ENCODE results near the gene TTC22. TPM values are rescaled to one million over a fixed set of nuclear protein-coding genes. Genes with fewer than 3 reads are reported as not detected.

Gene TTC22
- polyA plus RNA-seq, 3 donors, result 1.2 to 6.3 TPM; not detected in 1

DNA sequence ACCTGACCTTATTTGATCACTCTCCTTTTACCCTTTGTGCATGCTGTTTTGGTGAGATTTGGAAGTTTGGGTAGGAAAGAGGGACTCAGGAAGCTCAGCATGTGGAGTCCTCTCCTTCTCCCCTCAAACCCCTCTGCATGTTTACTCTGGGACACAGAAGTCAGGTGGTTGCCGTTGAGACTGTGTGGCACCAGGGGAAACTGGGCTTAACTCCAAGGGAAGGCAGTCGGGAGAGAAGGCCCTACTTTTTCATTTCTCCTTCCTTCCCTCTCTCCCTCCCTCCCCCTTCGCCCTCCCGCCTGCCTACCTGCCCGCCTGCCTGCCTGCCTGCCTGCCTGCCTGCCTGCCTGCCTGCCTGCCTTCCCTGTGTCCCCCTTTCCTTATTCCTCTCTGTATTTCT, 34.8 kb upstream of the TTC22 start:
- 9 to 56% (median 54%) methylated on average over 2 to 5 of the region's 5 CpGs for WGBS, 3 donors
- no peak overlapping the region for H3K27ac ChIP-seq (ENCODE audit: low read depth, low read length)

DNA sequence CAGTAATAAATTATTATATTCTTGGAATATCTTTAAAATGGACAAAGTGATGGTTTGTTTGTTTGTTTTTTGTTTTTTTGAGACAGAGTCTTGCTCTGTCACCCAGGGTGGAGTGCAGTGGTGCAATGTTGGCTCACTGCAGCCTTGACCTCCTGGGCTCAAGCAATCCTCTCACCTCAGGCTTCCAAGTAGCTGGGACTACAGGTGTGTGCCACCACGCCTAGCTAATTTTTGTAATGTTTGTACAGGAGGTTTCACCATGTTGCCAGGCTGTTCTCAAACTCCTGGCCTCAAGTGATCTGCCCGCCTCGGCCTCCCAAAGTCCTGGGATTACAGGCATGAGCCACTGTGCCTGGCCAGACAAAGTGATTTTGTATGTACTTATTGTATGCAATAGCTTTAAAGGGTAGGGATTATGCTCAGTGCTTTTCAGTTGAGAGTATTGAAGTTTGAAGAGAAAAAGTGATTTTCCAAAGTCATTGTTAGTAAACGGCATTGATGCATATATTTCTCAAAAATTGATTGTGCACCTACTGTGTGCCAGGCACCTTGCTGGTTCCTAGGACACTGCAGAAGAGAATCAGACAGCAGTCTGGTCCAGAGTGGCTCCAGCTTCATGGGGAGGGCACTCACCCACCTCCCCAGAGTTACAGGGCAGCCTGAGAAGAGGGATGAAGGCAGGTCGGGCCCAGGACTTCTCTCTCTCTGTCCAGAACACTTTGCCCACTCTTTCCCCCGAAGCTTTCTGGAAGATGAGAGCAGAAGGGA, 34.2 kb upstream of the TTC22 start:
- H3K27ac ChIP-seq (ENCODE audit: low read depth, low read length), result no peak overlapping the region
- 82 to 86% (median 85%) methylated on average over 6 of the region's 6 CpGs for WGBS, 3 donors

DNA sequence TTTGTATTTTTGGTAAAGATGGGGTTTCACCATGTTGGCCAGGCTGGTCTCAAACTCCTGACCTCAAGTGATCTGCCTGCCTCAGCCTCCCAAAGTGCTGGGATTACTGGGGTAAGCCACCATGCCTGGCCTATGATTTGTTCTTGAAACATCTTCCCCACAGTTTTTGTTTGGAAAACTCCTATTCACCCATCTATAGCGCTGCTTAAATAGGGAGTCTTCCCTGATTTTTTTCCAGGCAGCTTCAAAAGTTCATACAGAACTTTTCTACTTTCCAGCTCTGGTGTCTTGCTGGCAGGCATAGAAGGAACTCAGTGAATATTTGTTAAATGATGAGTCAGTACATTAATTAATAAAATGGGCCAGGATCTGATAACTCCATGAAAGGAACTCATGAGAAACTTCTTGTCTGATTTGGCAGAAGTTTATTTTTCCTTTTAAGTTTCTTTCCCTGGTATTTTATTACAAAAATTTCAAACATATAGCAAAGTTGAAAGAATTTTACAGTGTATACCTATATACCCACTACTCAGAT, 33.0 kb upstream of the TTC22 start:
- 88 to 95% (median 92%) methylated on average over 1 of the region's 1 CpG for WGBS, 3 donors
- H3K27ac ChIP-seq (ENCODE audit: low read depth, low read length), result no peak overlapping the region

DNA sequence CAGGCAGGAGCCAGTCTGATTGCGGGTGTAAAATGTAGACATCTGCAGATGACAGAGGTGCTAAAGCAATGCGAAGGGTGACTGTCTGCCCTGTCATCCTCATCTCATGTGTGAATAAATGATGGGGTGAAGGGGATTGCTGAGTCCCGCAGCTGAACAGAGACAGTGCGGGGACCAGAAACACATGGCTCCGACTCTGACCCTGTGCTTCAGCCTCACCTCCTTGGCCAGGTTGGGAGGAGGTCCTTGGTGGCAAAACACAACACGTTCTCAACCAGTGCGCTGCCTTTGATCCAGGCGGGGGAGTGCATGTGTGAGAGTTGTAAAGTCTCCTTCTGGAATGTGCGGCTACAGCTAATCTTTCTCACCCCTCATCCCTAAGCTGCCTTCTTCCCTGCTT, 32.0 kb upstream of the TTC22 start:
- WGBS, 3 donors, result 76 to 87% (median 81%) methylated on average over 9 of the region's 9 CpGs
- H3K27ac ChIP-seq (ENCODE audit: low read depth, low read length), result no peak overlapping the region

DNA sequence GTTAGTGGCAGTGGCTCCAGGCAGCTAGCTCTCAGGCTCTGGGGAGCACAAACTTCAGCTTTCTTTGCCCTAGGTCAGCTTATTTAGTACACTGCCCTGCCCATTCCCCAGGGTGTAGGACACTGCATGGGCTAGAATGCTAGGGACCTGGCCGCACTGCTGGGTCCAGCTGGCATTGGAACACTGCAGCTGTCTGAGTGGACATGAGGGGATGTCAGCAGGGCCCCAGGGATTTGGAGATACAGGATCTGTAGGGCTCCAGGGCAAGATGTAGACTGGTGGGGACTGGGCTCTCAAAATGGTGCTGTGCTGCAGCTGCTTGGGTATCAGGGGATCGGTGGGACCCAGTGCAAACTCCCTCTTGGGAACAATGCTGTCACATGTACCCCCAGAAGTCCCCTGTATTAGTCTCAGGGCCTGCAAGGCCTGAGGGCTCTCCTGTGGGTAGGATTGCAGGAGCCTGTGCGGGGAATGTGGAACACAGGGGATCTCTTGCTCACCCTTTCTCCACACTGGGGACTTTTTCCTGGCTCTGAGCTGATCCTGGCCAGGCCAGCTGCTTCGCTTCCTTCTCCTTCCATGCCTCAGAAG, 25.2 kb upstream of the TTC22 start:
- WGBS, 3 donors, result 90 to 96% (median 91%) methylated on average over 4 of the region's 4 CpGs
- H3K27ac ChIP-seq (ENCODE audit: low read depth, low read length), result no peak overlapping the region

DNA sequence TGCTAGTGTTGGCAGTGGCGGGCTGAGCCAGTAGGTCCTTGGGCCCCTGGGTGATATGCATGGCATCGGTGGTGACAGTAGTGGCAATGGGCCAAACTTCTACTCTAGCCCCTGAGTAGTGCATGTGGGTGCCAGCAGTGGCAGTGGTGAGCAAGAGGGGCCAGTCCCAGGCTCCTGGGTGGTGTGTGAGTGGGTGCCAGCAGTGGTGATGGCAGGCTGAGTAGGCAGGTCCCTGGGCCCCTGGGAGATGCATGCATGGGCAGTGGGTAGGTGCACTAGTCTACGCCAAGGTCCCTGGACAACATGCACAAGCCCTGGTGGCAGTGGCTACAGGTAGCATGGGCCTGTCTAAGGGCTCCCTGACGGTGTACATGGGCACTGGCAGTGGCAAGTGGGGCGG, 24.6 kb upstream of the TTC22 start:
- H3K27ac ChIP-seq (ENCODE audit: low read depth, low read length), result no peak overlapping the region

DNA sequence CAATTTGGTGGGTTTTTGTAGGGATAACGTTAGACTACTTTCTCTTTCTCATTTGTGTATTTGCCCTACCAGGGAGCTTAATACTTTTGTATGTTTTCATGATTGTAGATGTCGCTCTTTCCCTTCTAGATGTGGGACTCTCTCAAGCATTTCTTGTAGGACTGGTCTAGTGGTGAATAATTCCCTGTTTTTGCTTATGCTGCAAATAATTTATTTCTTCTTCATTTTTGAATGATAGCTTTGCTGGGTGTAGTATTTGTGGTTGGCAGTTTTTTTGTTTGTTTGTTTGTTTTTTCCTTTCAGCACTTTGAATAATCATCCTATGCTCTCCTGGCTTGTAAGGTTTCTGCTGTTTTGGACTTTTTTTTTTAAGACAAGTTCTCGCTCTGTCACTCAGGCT, 22.5 kb upstream of the TTC22 start:
- no peak overlapping the region for H3K27ac ChIP-seq (ENCODE audit: low read depth, low read length)
- WGBS, 3 donors, result 82 to 84% (median 83%) methylated on average over 3 of the region's 3 CpGs

More for the DNA sequence above, 24.6 kb upstream of the TTC22 start:
- WGBS, 3 donors, result 91 to 98% (median 93%) methylated on average over 5 of the region's 5 CpGs

DNA sequence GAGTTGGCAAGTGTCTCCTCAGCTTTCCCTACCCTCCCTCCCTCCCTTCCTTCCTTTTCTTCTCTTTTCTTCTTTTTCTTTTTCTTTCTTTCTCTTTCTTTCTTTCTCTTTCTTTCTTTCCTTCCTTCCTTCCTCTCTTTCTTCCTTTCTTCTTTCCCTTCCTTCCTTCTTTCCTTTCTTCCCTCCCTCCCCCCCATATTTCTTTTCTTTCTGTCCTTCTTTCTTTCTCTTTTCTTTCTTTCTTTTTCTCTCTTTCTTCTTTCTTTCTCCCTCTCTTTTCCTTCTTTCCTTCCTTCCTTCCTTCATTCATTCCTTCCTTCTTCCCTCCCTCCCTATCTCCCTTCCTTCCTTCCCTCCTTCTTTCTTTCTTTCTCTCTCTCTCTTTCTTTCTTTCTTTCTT, 18.6 kb upstream of the TTC22 start:
- no peak overlapping the region for H3K27ac ChIP-seq (ENCODE audit: low read depth, low read length)

DNA sequence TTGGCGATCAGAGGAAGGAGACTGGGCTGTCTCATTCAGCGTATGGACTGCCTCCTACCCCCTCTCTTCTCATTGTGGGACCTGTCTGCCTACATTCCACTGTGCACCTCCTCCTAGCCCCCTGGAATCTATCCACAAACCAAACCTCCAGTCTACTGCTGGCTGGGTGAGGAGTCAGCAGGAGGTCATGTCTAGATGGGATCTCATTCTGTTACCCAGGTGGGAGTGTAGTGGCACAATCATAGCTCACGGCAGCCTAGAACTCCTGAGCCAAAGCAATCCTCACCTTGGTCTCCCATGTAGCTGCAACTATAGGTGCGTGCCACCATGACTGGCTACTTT, 18.0 kb upstream of the TTC22 start:
- 91 to 94% (median 93%) methylated on average over 4 of the region's 4 CpGs for WGBS, 3 donors
- no peak overlapping the region for H3K27ac ChIP-seq (ENCODE audit: low read depth, low read length)

DNA sequence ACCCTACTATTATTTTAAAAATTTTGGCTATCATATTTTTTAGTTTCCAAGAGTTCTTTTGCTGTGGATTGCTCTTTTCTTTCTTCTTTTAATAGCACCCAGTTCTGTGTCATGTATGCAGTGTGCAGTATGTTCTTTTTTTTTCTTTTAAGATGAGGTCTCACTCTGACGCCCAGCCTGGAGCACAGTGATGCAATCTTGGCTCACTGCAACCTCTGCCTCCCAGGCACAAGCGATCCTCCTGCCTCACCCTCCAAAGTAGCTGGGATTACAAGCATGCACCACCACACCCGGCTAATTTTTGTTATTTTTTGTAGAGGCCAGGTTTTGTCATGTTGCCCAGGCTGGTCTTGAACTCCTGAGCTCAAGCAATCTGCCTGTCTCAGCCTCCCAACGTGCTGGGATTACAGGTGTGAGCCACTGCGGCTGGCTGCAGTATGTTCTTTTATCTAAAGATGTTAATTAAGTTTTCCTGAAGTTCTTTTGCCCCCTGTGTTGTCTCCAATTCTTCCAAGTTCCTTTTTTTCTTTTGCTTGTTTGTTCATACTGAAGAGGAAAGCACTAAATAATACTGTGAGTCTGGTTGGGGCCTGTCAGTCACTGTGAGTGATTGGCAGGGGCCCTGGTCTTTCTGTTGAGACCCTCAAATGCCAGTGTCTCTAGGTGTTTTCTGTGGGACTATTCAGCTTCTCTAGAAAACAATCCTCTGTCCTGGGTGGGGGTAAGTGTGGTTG, 17.5 kb upstream of the TTC22 start:
- H3K27ac ChIP-seq (ENCODE audit: low read depth, low read length), result no peak overlapping the region
- WGBS, 3 donors, result 53 to 67% (median 59%) methylated on average over 5 of the region's 5 CpGs

DNA sequence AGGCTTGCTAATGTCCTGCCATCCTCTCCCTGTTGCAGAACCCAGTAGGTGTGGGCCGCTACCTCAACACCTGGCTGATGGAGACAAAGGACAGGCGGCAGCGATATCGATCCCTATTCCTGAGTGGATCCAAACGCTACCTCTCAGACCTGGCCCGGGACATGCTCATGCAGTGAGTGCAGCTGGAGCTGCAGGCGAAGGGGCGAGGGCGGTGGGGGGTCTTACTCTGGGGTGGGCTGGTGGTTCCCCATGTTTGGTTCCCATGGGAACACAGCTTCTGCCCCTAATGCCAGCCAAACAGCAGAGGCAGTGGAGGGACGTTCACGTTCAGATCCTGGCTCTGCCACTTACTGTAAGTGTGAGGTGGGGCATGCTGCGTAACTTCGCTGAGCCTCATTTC, 15.8 kb upstream of the TTC22 start:
- 88 to 90% (median 89%) methylated on average over 13 of the region's 13 CpGs for whole genome bisulfite sequencing, 3 donors
- H3K27ac ChIP-seq (ENCODE audit: low read depth, low read length), result no peak overlapping the region

DNA sequence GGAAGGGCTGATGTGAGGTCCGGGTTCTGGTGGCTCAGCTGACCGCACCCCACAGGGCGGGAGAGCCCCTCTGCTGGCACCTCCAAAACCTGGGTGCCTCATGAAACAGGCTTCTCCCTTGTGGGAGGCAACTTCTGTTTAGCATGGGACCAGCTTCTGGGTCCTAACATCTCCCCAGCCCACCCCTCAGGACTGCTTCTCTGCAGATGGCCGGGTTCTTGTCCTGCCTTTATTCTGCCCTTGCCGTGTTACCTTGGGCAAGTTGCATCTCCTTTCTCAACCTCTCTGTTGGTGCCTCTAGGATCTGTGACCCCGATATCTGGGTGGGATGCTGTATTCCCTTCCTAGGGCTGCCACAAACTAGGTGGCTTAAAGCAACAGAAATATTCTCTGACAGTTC, 15.0 kb upstream of the TTC22 start:
- 68 to 77% (median 73%) methylated on average over 6 of the region's 6 CpGs for WGBS, 3 donors
- no peak overlapping the region for H3K27ac ChIP-seq (ENCODE audit: low read depth, low read length)

DNA sequence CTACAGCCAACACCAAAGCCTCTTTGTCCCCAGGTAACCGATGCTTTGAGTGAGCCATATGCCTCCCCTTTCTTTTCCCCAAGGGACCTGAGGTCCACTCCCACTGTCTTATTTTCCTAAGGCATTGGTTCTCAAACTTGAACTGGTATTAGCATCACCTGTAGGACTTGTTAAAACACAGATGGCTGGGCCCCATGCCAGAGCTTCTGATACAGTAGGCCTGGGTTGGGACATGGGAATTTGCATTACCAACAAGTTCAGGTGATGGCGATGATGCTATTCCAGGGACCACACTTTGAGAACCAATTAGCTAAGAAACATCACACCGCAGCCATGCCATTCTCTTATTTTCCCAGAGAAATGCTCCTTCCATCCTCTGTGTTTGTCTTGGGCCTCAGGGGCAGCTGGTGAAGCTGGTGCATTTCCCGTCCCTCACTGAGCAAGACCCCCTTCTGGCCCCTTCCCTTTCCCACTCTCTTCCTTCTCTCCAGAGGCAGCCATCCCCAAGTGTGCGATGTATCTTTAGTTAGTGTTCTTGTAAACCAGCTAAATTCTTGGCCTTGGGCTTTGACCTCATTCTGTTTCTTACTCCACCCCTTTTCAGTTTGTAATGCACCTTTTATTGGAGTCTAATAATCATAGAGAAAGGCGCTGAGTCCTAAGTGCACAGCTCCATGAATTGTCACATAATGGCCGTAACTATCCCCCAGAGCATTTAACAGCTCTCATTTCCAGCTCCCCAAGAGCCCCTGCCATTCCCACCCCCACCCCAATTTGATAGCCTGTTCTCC, 14.2 kb upstream of the TTC22 start:
- WGBS, 3 donors, result 88 to 93% (median 89%) methylated on average over 7 of the region's 7 CpGs
- H3K27ac ChIP-seq (ENCODE audit: low read depth, low read length), result no peak overlapping the region

DNA sequence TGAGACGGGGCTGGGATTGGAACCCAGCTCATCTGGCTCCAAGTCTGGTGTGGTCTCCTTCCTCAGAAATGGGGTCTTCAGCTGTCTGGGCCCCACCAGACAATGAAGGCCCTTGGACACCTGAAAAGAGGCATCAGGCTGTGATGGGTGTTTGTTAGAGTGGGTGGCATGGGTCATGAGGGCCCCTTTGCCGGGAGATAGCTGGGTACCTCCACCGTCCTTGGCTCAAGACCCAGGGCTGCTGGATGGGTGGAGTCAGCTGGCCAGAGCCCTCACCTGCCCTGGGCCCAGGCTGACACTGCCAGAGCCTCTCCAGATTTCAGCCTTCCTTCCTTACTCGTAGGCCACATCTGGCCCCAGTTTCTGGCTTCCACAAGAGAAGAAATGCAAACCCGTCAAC, 13.4 kb upstream of the TTC22 start:
- WGBS, 3 donors, result 82 to 92% (median 89%) methylated on average over 5 of the region's 5 CpGs

DNA sequence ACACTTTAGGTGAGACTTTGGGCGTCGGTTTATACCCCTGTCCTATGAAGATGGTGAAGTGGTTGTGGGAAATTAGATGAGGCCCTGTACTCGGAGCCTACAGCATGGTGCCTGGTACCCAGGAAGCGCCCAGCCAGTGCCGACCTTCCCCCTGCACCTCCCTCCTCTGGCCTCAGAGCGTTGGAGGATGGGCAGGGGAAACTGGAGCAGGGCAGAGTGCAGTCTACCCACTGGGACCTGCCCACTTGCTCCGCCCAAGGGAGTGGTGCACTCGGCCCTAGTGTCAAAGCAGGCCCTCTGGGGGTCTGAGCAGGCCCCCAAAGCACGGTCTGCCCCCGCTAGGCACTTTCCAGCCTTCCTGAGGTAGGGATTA, 13.0 kb upstream of the TTC22 start:
- H3K27ac ChIP-seq (ENCODE audit: low read depth, low read length), result no peak overlapping the region
- WGBS, 3 donors, result 75 to 81% (median 78%) methylated on average over 10 of the region's 10 CpGs

More for the DNA sequence above, 13.4 kb upstream of the TTC22 start:
- no peak overlapping the region for H3K27ac ChIP-seq (ENCODE audit: low read depth, low read length)

DNA sequence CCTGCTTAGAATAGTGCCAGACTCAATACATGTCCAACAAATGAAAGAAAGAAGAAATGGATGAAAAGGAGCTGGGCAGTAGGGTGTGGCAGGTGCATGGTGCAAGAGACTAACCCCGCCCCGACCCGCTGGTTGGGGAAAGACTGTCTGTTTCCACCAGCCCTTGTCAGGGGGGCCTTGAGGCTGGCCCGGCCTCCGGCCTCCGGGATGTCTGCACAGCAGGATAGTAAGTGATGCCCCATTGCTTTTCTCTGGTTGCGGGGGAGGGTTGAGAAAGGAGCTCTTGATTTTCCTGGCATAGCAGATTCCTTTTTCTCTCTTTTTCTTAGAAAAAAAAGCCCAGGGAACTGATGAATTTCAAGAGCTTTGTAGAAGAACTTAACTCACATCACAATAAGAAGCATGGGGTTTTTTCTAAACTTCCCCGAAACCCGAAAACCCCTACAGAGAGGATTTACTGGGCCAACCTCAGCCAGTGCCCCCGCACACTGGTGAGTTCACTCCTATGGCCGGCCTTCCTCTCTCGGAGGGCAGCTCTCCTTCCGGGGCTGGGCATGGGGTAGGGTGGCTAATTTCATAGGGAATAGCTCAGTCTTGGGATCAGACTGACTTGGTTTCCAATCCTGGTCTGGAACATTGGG, 12.5 kb upstream of the TTC22 start:
- 75 to 87% (median 79%) methylated on average over 12 to 13 of the region's 13 CpGs for WGBS, 3 donors
- no peak overlapping the region for H3K27ac ChIP-seq (ENCODE audit: low read depth, low read length)

DNA sequence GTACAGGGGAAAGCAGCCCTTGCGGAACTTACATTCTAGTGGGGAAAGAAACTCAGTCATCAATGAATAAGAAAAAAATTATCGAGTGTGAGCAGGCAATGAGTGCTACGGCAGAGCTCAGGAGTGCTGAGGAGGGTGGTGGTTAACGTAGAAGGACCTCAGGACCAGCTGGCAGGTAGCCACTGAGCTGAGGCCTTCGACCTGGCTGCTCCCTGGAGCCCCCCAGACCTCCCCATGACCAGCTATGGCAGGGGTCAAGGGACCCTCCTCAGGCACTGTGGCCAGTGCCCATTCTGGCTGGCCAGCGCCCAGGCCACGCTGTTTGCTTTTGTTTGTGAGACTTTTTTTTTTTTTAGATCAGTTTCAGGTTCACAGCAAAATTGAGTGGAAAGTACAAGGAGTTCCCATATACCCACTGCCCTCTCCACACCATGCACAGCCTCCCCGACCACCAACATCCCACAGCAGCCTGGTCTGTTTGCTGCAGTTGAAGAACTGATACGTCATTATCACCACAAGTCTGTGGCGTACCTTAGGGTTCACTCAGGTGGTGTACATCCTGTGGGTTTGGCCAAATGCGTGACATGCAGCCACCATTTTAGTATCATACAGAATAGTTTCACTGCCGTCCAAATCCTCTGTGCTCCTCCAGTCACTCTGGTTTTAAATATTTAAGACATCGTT, 11.8 kb upstream of the TTC22 start:
- 75 to 84% (median 82%) methylated on average over 13 of the region's 13 CpGs for WGBS, 3 donors
- no peak overlapping the region for H3K27ac ChIP-seq (ENCODE audit: low read depth, low read length)
